ENCODE measurements around the gene ENDOV.

Gene ENDOV

GRCh38 chr17:80414803-80415625 lies at the start of gene ENDOV:
Gene ENDOV, plus strand, starts transcription at chr17:80415167. Its CDS starts 28 bp downstream, at chr17:80415195.
- TF ChIP-seq, protein P1, sequence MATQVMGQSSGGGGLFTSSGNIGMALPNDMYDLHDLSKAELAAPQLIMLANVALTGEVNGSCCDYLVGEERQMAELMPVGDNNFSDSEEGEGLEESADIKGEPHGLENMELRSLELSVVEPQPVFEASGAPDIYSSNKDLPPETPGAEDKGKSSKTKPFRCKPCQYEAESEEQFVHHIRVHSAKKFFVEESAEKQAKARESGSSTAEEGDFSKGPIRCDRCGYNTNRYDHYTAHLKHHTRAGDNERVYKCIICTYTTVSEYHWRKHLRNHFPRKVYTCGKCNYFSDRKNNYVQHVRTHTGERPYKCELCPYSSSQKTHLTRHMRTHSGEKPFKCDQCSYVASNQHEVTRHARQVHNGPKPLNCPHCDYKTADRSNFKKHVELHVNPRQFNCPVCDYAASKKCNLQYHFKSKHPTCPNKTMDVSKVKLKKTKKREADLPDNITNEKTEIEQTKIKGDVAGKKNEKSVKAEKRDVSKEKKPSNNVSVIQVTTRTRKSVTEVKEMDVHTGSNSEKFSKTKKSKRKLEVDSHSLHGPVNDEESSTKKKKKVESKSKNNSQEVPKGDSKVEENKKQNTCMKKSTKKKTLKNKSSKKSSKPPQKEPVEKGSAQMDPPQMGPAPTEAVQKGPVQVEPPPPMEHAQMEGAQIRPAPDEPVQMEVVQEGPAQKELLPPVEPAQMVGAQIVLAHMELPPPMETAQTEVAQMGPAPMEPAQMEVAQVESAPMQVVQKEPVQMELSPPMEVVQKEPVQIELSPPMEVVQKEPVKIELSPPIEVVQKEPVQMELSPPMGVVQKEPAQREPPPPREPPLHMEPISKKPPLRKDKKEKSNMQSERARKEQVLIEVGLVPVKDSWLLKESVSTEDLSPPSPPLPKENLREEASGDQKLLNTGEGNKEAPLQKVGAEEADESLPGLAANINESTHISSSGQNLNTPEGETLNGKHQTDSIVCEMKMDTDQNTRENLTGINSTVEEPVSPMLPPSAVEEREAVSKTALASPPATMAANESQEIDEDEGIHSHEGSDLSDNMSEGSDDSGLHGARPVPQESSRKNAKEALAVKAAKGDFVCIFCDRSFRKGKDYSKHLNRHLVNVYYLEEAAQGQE (IDR thresholded peaks at IDR 0.05; ENCODE audit: low read depth) = no peak
- peak; percentile 75 for TF ChIP-seq TAF1 (IDR thresholded peaks at IDR 0.05; ENCODE audit: low read depth)
- TF ChIP-seq FOXM1 (IDR thresholded peaks at IDR 0.05; ENCODE audit: borderline replicate concordance, low read depth) = 0 out of 2 replicates have a peak, but pooled peaks have one; percentile 21
- TF ChIP-seq EGR1 (IDR thresholded peaks at IDR 0.05) = peak; percentile 9; the same call in 1 of the 2 replicates
- TF ChIP-seq TCF12 (IDR thresholded peaks at IDR 0.05; ENCODE audit: low read depth) = peak; percentile 42; the same call in 1 of the 2 replicates
- peak; percentile 30; the same call in 1 of the 2 replicates for TF ChIP-seq EP300 (IDR thresholded peaks at IDR 0.05; ENCODE audit: borderline replicate concordance)
- no peak for TF ChIP-seq NFIC (IDR thresholded peaks at IDR 0.05)
- TF ChIP-seq CREB1 (IDR thresholded peaks at IDR 0.05; ENCODE audit: low read depth) = peak; percentile 90
- TF ChIP-seq CEBPB (IDR thresholded peaks at IDR 0.05) = peak; percentile 9; the same call in 1 of the 2 replicates
- peak; percentile 10; the same call in 1 of the 2 replicates for TF ChIP-seq TEAD4 (IDR thresholded peaks at IDR 0.05)
- TF ChIP-seq YY1 (IDR thresholded peaks at IDR 0.05; ENCODE audit: low read depth) = peak; percentile 79
- no peak; the same call in 1 of the 2 replicates for TF ChIP-seq ZBTB7A (IDR thresholded peaks at IDR 0.05; ENCODE audit: low read depth)
- TF ChIP-seq RAD21 (IDR thresholded peaks at IDR 0.05; ENCODE audit: low read depth) = no peak

- TF ChIP-seq FOXM1 (IDR thresholded peaks at IDR 0.05; ENCODE audit: borderline replicate concordance, low read depth) (no peak), EP300 (IDR thresholded peaks at IDR 0.05; ENCODE audit: borderline replicate concordance) (no peak), YY1 (IDR thresholded peaks at IDR 0.05; ENCODE audit: low read depth) (no peak), RAD21 (IDR thresholded peaks at IDR 0.05; ENCODE audit: low read depth) (no peak), TCF12 (IDR thresholded peaks at IDR 0.05; ENCODE audit: low read depth) (no peak), NFIC (IDR thresholded peaks at IDR 0.05) (no peak), CEBPB (IDR thresholded peaks at IDR 0.05) (no peak), TAF1 (IDR thresholded peaks at IDR 0.05; ENCODE audit: low read depth) (no peak), EGR1 (IDR thresholded peaks at IDR 0.05) (no peak), TEAD4 (IDR thresholded peaks at IDR 0.05) (no peak), ZBTB7A (IDR thresholded peaks at IDR 0.05; ENCODE audit: low read depth) (no peak), CREB1 (IDR thresholded peaks at IDR 0.05; ENCODE audit: low read depth) (no peak)
- TF ChIP-seq, protein P2, sequence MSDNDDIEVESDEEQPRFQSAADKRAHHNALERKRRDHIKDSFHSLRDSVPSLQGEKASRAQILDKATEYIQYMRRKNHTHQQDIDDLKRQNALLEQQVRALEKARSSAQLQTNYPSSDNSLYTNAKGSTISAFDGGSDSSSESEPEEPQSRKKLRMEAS (IDR thresholded peaks at IDR 0.05) = no peak
- TF ChIP-seq, protein P3, sequence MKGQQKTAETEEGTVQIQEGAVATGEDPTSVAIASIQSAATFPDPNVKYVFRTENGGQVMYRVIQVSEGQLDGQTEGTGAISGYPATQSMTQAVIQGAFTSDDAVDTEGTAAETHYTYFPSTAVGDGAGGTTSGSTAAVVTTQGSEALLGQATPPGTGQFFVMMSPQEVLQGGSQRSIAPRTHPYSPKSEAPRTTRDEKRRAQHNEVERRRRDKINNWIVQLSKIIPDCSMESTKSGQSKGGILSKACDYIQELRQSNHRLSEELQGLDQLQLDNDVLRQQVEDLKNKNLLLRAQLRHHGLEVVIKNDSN (IDR thresholded peaks at IDR 0.05) = no peak
- TF ChIP-seq, protein P1 (IDR thresholded peaks at IDR 0.05; ENCODE audit: low read depth) = no peak
Measured at GRCh38 chr17:80365983-80366382, 49.0 kb upstream of the ENDOV start.

- no peak for TF ChIP-seq YY1 (IDR thresholded peaks at IDR 0.05; ENCODE audit: low read depth)
Measured at GRCh38 chr17:80367503-80367902, 47.5 kb upstream of the ENDOV start.

DNA sequence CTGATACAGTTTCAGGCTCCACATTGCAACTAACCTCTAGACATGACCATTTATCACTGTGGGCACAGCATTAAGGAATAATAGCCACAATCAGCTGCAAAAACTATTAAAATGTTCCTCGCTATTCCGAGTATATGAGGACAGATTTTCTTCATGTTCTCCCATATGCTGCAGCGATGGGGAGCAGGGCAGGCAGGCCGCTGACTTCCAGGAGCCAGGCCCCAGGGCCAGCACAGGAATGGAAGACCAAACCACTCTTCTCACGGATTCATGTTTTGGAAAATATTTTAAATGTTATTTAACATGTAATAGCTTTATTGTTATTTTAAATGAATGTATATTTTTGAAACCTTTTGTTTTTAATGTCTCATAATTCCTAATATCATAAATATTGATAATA lies 43.8 kb upstream of the ENDOV start:
- TF ChIP-seq RAD21 (IDR thresholded peaks at IDR 0.05; ENCODE audit: low read depth) (no peak), EGR1 (IDR thresholded peaks at IDR 0.05) (no peak), EP300 (IDR thresholded peaks at IDR 0.05; ENCODE audit: borderline replicate concordance) (no peak), FOXM1 (IDR thresholded peaks at IDR 0.05; ENCODE audit: borderline replicate concordance, low read depth) (no peak), CEBPB (IDR thresholded peaks at IDR 0.05) (no peak), TEAD4 (IDR thresholded peaks at IDR 0.05) (no peak)

- no peak for TF ChIP-seq EP300 (IDR thresholded peaks at IDR 0.05; ENCODE audit: borderline replicate concordance)
- no peak for TF ChIP-seq EGR1 (IDR thresholded peaks at IDR 0.05)
- no peak for TF ChIP-seq FOXM1 (IDR thresholded peaks at IDR 0.05; ENCODE audit: borderline replicate concordance, low read depth)
- TF ChIP-seq TCF12 (IDR thresholded peaks at IDR 0.05; ENCODE audit: low read depth) = no peak
- no peak for TF ChIP-seq ZBTB7A (IDR thresholded peaks at IDR 0.05; ENCODE audit: low read depth)
- TF ChIP-seq CEBPB (IDR thresholded peaks at IDR 0.05) = no peak
- TF ChIP-seq RAD21 (IDR thresholded peaks at IDR 0.05; ENCODE audit: low read depth) = no peak
- TF ChIP-seq, protein P3 (IDR thresholded peaks at IDR 0.05) = no peak
Measured at GRCh38 chr17:80372456-80372855, 42.5 kb upstream of the ENDOV start.

All from Ishikawa (cell line).